ENCODE measurements around the gene PLXNA1. TPM values are rescaled to one million over a fixed set of nuclear protein-coding genes. Genes with fewer than 3 reads are reported as not detected.

The PLXNA1 gene
- total RNA-seq, 1 experiment from 2014 or later = 30.3 TPM

DNA sequence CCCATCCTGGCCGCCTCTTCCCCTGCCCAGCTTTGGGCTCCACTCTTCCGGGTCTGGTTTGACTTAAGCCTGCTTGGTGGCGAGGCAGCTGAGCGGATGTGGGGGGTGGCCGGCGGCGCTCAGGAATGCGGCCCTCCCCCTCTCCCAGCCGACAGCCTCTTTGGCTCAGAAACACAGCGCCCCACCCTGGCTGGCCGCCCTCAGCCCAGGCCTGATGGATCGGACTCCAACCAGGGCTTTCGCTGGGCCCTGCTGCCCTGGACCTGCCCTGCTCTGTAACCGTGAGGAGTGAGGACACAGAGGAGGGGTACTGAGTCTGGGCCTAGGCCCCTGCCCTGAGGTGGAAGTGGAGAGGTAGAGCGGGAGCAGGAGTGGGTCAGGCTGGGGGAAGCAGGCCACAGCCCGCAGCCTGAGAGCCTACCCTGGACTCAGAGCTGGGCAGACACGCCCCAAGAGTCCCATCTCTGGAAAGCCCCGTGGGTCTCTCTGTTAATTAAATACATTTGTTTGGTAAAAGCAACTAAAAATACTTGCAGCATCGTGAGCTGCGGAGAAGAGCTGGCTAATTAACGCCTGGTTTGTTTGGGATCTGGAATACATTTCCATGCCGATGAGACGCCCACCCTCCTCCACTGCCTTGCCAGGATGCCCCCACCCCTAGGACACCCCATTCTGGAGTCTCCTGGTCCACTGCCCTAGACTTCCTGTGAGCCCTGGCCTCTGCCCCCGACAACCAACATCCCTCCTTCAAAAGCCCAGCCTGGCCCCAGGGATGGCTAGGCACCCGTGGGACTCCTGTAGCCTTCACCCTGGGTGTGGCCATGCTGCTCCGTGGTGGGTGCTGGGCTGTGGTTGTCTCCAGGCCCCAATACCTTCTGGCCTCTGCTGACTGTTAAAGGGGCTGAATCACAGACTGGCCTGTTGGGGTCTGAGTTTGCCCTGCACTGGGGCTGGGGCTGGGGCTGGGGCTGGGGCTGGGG is 19.6 kb downstream of the PLXNA1 start:
- RAD21 ChIA-PET (ENCODE audit: low non-redundant PET in 1 of 2, low total read pairs in 2 of 2, uncharacterized antibody in 2 of 2, unreplicated experiment in 2 of 2) = no interaction called here
- ATAC-seq (peak; percentile 49; the same call in 1 of the 2 replicates), DNase-seq (ENCODE audit: low read depth, low spot score) (no peak)
- H3K4me1 ChIP-seq (ENCODE audit: control insufficient read depth in 1 of 2, insufficient read depth in 2 of 2, low read length in 2 of 2) = no peaks in the 10 kb centered on the region
- TF ChIP-seq, protein P1, sequence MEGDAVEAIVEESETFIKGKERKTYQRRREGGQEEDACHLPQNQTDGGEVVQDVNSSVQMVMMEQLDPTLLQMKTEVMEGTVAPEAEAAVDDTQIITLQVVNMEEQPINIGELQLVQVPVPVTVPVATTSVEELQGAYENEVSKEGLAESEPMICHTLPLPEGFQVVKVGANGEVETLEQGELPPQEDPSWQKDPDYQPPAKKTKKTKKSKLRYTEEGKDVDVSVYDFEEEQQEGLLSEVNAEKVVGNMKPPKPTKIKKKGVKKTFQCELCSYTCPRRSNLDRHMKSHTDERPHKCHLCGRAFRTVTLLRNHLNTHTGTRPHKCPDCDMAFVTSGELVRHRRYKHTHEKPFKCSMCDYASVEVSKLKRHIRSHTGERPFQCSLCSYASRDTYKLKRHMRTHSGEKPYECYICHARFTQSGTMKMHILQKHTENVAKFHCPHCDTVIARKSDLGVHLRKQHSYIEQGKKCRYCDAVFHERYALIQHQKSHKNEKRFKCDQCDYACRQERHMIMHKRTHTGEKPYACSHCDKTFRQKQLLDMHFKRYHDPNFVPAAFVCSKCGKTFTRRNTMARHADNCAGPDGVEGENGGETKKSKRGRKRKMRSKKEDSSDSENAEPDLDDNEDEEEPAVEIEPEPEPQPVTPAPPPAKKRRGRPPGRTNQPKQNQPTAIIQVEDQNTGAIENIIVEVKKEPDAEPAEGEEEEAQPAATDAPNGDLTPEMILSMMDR (IDR thresholded peaks at IDR 0.05 in 2 of 3, conservative IDR thresholded peaks at IDR 0.05 in 1 of 3; ENCODE audit: borderline replicate concordance in 1 of 3, insufficient read depth in 1 of 3, low read depth in 2 of 3, low read length in 2 of 3) = peak in 1 of 3 experiments; percentile 19; a peak in 1 of 6 replicates
- TF ChIP-seq POLR2A (IDR thresholded peaks at IDR 0.05; ENCODE audit: borderline replicate concordance, extremely low read depth, insufficient read depth, insufficient read length) = no peak
- CTCF ChIA-PET = no interaction called here
- H3K9me3 ChIP-seq (ENCODE audit: control insufficient read depth in 1 of 2, insufficient read depth in 1 of 2, low read depth in 1 of 2, low read length in 2 of 2) = no peaks in the 10 kb centered on the region
- no peaks in the 10 kb centered on the region for H4K20me1 ChIP-seq (ENCODE audit: insufficient read depth)
- no peak overlapping the region for H2AFZ ChIP-seq (ENCODE audit: low read depth, low read length, poor library complexity, severe bottlenecking)
- intact Hi-C loops (cut with micrococcal nuclease) = no loop called here
- H3K4me2 ChIP-seq (ENCODE audit: low read length) = no peak overlapping the region
- H3K9me2 ChIP-seq (ENCODE audit: insufficient read depth) = no peaks in the 10 kb centered on the region
- H3K27ac ChIP-seq (ENCODE audit: low read depth, low read length) = no peak overlapping the region
- no peaks in the 10 kb centered on the region for H3K36me3 ChIP-seq (ENCODE audit: control insufficient read depth in 1 of 2, insufficient read depth in 2 of 2, low read length in 2 of 2)
- H3K4me3 ChIP-seq (replicated peaks in 1 of 2; ENCODE audit: low read depth in 1 of 2, low read length in 2 of 2) = no peak overlapping the region
- peaks cover 22% of the 10 kb centered on the region; the same call in 1 of the 2 replicates for H3K79me2 ChIP-seq (ENCODE audit: insufficient read depth, low read length)
- POLR2A ChIA-PET = no interaction called here
- H3K9ac ChIP-seq (ENCODE audit: low read length) = no peak overlapping the region
- H3K27me3 ChIP-seq (ENCODE audit: insufficient read depth, low read length) = no peaks in the 10 kb centered on the region
- BruUV-seq (replicated peaks) = no TSS peak

DNA sequence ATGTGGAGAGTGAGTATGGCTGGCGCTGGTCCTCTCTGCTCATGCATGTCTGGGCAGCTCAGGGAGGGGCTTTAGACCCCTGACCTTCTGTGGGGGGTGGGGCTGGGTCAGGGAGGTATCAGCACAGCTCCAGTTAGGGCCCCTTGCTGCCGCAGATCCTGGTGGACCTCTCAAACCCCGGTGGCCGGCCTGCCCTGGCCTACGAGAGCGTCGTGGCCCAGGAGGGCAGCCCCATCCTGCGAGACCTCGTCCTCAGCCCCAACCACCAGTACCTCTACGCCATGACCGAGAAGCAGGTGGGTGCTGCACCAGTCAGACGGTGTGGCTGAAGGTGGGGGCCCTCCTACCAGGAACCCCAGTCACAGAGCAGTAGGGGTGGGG is 20.2 kb downstream of the PLXNA1 start:
- POLR2A ChIA-PET = no interaction called here
- Histone ChIP-seq H3K9me2 (ENCODE audit: insufficient read depth) (no peaks in the 10 kb centered on the region), H3K27ac (ENCODE audit: low read depth, low read length) (no peak overlapping the region), H3K9me3 (ENCODE audit: control insufficient read depth in 1 of 2, insufficient read depth in 1 of 2, low read depth in 1 of 2, low read length in 2 of 2) (no peaks in the 10 kb centered on the region), H3K9ac (ENCODE audit: low read length) (no peak overlapping the region), H3K4me2 (ENCODE audit: low read length) (no peak overlapping the region), H3K4me1 (ENCODE audit: control insufficient read depth in 1 of 2, insufficient read depth in 2 of 2, low read length in 2 of 2) (no peaks in the 10 kb centered on the region), H3K4me3 (replicated peaks in 1 of 2; ENCODE audit: low read depth in 1 of 2, low read length in 2 of 2) (no peak overlapping the region), H3K27me3 (ENCODE audit: insufficient read depth, low read length) (no peaks in the 10 kb centered on the region), H3K79me2 (ENCODE audit: insufficient read depth, low read length) (peaks cover 15% of the 10 kb centered on the region; the same call in 1 of the 2 replicates), H3K36me3 (ENCODE audit: control insufficient read depth in 1 of 2, insufficient read depth in 2 of 2, low read length in 2 of 2) (no peaks in the 10 kb centered on the region), H2AFZ (ENCODE audit: low read depth, low read length, poor library complexity, severe bottlenecking) (no peak overlapping the region), H4K20me1 (ENCODE audit: insufficient read depth) (no peaks in the 10 kb centered on the region)
- intact Hi-C loops (cut with micrococcal nuclease) = no loop called here
- DNase-seq (ENCODE audit: low read depth, low spot score) = no peak
- ATAC-seq = no peak
- CTCF ChIA-PET = no interaction called here
- RAD21 ChIA-PET (ENCODE audit: low non-redundant PET in 1 of 2, low total read pairs in 2 of 2, uncharacterized antibody in 2 of 2, unreplicated experiment in 2 of 2) = no interaction called here
- no TSS peak for BruUV-seq (replicated peaks)
- TF ChIP-seq EZH2 (IDR thresholded peaks at IDR 0.05) (no peak), ZNF274 (IDR thresholded peaks at IDR 0.05; ENCODE audit: low read depth, low read length) (no peak), YY1 (IDR thresholded peaks at IDR 0.05; ENCODE audit: extremely low read depth, insufficient replicate concordance, low read depth, low read length) (no peak), POLR2A (IDR thresholded peaks at IDR 0.05; ENCODE audit: borderline replicate concordance, extremely low read depth, insufficient read depth, insufficient read length) (no peak), SP1 (IDR thresholded peaks at IDR 0.05; ENCODE audit: low read depth) (no peak), POLR2AphosphoS5 (IDR thresholded peaks at IDR 0.05; ENCODE audit: low read depth, low read length) (no peak), RAD21 (IDR thresholded peaks at IDR 0.05; ENCODE audit: low read depth) (no peak)
- TF ChIP-seq, protein P2, sequence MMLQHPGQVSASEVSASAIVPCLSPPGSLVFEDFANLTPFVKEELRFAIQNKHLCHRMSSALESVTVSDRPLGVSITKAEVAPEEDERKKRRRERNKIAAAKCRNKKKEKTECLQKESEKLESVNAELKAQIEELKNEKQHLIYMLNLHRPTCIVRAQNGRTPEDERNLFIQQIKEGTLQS (IDR thresholded peaks at IDR 0.05) = no peak
- TF ChIP-seq, protein P3, sequence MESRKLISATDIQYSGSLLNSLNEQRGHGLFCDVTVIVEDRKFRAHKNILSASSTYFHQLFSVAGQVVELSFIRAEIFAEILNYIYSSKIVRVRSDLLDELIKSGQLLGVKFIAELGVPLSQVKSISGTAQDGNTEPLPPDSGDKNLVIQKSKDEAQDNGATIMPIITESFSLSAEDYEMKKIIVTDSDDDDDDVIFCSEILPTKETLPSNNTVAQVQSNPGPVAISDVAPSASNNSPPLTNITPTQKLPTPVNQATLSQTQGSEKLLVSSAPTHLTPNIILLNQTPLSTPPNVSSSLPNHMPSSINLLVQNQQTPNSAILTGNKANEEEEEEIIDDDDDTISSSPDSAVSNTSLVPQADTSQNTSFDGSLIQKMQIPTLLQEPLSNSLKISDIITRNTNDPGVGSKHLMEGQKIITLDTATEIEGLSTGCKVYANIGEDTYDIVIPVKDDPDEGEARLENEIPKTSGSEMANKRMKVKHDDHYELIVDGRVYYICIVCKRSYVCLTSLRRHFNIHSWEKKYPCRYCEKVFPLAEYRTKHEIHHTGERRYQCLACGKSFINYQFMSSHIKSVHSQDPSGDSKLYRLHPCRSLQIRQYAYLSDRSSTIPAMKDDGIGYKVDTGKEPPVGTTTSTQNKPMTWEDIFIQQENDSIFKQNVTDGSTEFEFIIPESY (IDR thresholded peaks at IDR 0.05; ENCODE audit: extremely low read depth, insufficient replicate concordance, low read length) = no peak
- TF ChIP-seq, protein P1 (IDR thresholded peaks at IDR 0.05 in 2 of 3, conservative IDR thresholded peaks at IDR 0.05 in 1 of 3; ENCODE audit: borderline replicate concordance in 1 of 3, insufficient read depth in 1 of 3, low read depth in 2 of 3, low read length in 2 of 3) = no peak
